GM12801 (cell line): ENCODE data around the gene HOXA9.

Experiments used
- CTCF ChIP-seq: IDR thresholded peaks from one replicate; pipeline ENCODE4 v1.5.1; 2011; ENCODE audit warnings: control low read depth; ENCODE audit not compliant: insufficient read length; ENCODE audit errors: extremely low read depth

Gene HOXA9

GRCh38 chr7:27139334-27140125 lies 25.8 kb downstream of the HOXA9 start:
- TF ChIP-seq CTCF = no peak

GRCh38 chr7:27138985-27139333 lies 26.4 kb downstream of the HOXA9 start:
- TF ChIP-seq CTCF = no peak

DNA sequence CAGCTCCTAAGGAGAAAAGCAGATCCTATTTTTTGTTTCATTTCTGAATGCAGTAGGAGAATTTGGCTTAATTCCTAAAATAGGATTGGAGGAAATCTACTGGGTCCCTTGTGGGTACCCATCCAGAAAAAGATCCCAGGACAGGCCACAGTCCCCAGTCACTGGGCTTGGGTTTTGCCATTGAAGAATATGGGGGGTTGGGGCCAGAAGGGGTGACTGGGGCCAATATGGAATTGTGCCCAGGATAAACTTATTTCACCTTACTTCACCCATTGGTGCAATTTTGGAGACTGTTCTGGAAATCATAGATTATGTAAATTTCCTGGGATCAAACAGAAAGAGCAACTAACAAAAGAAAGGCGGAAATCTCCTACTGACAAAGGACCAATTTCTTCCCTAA lies 26.9 kb downstream of the HOXA9 start:
- TF ChIP-seq CTCF = no peak

DNA sequence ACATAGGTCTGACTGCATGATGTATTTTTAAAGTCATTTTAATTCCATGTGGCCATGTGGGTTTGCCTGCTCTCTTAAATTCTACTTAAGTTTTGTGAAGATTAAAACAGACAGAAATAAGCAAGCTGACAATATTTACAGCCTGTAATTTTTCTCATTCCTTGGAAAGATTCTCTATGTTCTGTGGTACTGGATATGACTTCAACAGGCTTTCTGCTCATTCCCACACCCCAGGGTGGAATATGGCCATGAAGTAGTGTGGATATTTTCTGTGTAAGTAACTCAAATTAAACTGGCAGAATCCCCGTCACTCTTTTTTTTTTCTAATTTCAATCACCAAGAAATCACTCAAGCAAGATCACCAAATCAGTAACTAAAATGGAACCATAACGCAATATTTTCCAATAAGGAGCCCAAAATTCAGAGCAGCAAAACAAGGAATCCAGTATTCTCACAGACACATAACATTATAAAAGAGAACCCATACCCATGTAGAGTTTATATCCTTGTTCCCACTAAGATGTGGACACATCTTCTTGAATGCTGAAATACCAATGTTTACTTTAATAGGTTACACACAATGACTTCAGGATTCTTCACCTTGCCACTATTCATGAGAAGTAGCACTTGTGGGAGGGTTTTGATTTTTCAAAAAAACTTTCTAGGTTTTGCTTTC lies 27.6 kb downstream of the HOXA9 start:
- no peak for TF ChIP-seq CTCF

DNA sequence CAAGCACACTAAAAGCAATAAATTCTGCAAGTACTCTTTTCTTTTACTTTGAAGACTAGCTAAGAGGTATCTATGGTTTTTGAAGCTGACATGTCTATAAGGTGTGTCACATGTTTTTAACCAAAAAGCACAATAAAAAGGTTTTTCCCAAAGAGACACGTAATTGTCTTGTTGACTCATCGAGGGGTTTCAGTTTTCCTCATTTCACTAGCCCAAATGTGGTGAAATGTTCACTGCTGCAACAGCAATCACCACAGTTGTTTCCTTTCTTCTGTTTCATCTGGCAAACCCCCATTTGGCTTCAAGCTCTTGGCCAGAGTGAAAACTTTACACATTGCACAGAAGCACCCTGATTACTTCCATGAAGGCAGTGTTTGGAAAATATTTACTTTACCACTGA lies 30.9 kb downstream of the HOXA9 start:
- no peak for TF ChIP-seq CTCF

DNA sequence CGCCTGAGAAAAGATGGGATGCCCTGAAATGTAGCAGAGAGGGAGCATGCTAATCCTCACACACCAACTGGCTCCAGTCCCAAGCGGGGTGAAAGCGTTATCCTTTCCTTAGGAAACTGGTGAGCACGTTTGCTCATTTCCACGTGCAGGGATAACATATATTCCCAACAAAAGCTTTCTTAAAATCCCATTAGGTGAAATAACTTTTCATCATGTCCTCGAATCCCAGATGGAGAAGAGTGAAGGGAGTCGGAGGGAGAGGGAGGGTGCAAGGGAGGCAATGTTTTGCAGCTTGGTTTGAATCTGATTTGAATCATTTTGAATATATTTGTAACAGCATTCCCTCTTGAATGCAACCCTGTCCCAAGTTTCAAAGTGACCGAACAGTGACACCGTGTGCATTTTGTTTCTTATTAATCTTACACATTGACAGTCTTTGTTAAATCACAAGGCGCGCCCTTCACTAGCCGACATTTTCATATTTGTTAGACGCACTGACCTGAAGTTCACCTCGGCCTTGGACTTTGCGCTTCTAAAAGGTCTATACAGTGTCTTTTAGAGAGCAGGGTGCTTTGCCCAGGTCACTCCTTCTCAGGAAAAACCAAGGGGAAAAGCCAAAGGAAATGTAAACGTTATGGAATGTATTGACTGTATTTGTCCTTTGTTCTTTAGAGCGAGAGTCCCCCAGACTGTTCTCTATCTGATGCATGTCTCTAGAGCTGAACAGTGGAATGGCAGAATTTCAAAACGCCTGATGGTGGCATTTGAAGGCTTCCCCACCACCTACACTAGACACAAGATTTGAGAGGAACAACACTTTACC lies 31.7 kb downstream of the HOXA9 start:
- TF ChIP-seq CTCF = no peak

DNA sequence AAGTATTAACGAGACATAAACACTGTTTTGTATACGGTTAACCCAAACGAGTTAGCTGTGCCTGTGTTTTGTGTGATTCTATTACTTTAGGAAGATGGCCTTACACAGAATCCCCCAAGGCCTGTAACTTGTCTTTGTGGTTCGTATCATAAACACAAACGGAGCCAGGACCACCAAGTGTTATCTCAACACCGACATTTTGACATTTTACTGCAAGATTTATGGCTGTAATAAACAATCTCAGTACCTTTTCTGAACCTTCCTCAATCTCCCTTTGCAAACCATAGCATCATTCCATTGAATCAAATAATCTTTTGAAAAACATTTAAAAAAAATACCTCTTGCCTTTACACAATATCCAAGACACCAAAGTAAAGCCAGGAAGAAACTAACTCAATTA lies 32.4 kb downstream of the HOXA9 start:
- no peak for TF ChIP-seq CTCF
